Activated CD8-positive, alpha-beta memory T cell treated with anti-CD3 and anti-CD28 coated beads, Interleukin-2, amount 10 ng/mL, durations not matched to agents 7 days and 5 days (primary cell): ENCODE data around the gene CASZ1. TPM values are rescaled to one million over a fixed set of nuclear protein-coding genes. Genes with fewer than 3 reads are reported as not detected.

Experiments used
- ATAC-seq: fragments of 150-1000 bp; cut with Tn5 transposase; one replicate; pipeline ENCODE4 v1.10.0; 2021; ENCODE audit warnings: moderate library complexity
- CTCF ChIA-PET: fragments of 350-600 bp; sonication (Branson Sonifier 250); formaldehyde crosslinking; loops from one replicate; lab custom pipeline; 2021; ENCODE audit warnings: antibody characterized with exemption; lab: Charles Lee
- DNase-seq: peaks from one replicate; pipeline ENCODE4 v3.0.0-alpha.2; 2020
- H3K27ac Mint-ChIP-seq: one replicate; pipeline ENCODE4 v1.8.0; 2021; ENCODE audit warnings: mild to moderate bottlenecking, mixed read lengths
- H3K27me3 Mint-ChIP-seq: one replicate; pipeline ENCODE4 v1.8.0; 2021; ENCODE audit warnings: mixed read lengths
- H3K36me3 Mint-ChIP-seq: one replicate; pipeline ENCODE4 v1.8.0; 2021; ENCODE audit warnings: mild to moderate bottlenecking, mixed read lengths
- H3K4me1 Mint-ChIP-seq: one replicate; pipeline ENCODE4 v1.8.0; 2021; ENCODE audit warnings: mixed read lengths
- H3K4me3 Mint-ChIP-seq: one replicate; pipeline ENCODE4 v1.8.0; 2021; ENCODE audit warnings: mild to moderate bottlenecking, moderate library complexity, mixed read lengths
- H3K9me3 Mint-ChIP-seq: one replicate; pipeline ENCODE4 v1.8.0; 2022; ENCODE audit warnings: low read depth, mixed read lengths
- total RNA-seq, 2 experiments: library from RNA; stranded (reverse); gene quantifications; one replicate each; pipeline ENCODE4 v1.2.3, GENCODE V29; 2021

The CASZ1 gene
- total RNA-seq, 2 experiments from 2014 or later = 8.8 to 16.3 TPM

- H3K9me3 Mint-ChIP-seq = no peaks in the 10 kb centered on the region
- H3K4me1 Mint-ChIP-seq = peaks cover 5% of the 10 kb centered on the region
- H3K27me3 Mint-ChIP-seq = no peaks in the 10 kb centered on the region
- DNase-seq (no peak), ATAC-seq (no peak)
- CTCF ChIA-PET = interaction anchor here (1.1 kb wide), 1 partner anchor 29 kb away, joined by 3 read pairs; no protein-coding TSS in a partner anchor
- no peak overlapping the region for H3K27ac Mint-ChIP-seq
- no peaks in the 10 kb centered on the region for H3K36me3 Mint-ChIP-seq
- no peak overlapping the region for H3K4me3 Mint-ChIP-seq
These were observed 198.1 kb downstream of the CASZ1 start for GRCh38 chr1:10598389-10598702.

GRCh38 chr1:10597492-10598388 lies 198.7 kb downstream of the CASZ1 start:
- H3K4me1 Mint-ChIP-seq = peaks cover 5% of the 10 kb centered on the region
- H3K4me3 Mint-ChIP-seq = no peak overlapping the region
- no peaks in the 10 kb centered on the region for H3K27me3 Mint-ChIP-seq
- no peak overlapping the region for H3K27ac Mint-ChIP-seq
- ATAC-seq = no peak
- H3K9me3 Mint-ChIP-seq = no peaks in the 10 kb centered on the region
- H3K36me3 Mint-ChIP-seq = no peaks in the 10 kb centered on the region
- CTCF ChIA-PET = interaction anchor here (1.1 kb wide), 1 partner anchor 28 kb away, joined by 3 read pairs; no protein-coding TSS in a partner anchor
- DNase-seq = no peak

GRCh38 chr1:10596780-10597179 lies 199.7 kb downstream of the CASZ1 start:
- ATAC-seq = no peak
- Mint-ChIP-seq H3K4me3 (no peak overlapping the region), H3K27me3 (no peaks in the 10 kb centered on the region), H3K36me3 (no peaks in the 10 kb centered on the region), H3K9me3 (no peaks in the 10 kb centered on the region), H3K4me1 (peaks cover 5% of the 10 kb centered on the region), H3K27ac (no peak overlapping the region)
- CTCF ChIA-PET = no interaction called here
- DNase-seq = no peak

- ATAC-seq (no peak), DNase-seq (no peak)
- Mint-ChIP-seq H3K4me1 (peaks cover 17% of the 10 kb centered on the region), H3K9me3 (no peaks in the 10 kb centered on the region), H3K27ac (no peak overlapping the region), H3K4me3 (no peak overlapping the region), H3K27me3 (no peaks in the 10 kb centered on the region), H3K36me3 (no peaks in the 10 kb centered on the region)
- CTCF ChIA-PET = interaction anchor here (1.3 kb wide), 1 partner anchor 10 kb away, joined by 3 read pairs; no protein-coding TSS in a partner anchor
These were observed 201.7 kb downstream of the CASZ1 start for GRCh38 chr1:10594595-10595223.

- H3K27me3 Mint-ChIP-seq = no peaks in the 10 kb centered on the region
- ATAC-seq = no peak
- H3K27ac Mint-ChIP-seq = no peak overlapping the region
- CTCF ChIA-PET = no interaction called here
- peaks cover 17% of the 10 kb centered on the region for H3K4me1 Mint-ChIP-seq
- no peaks in the 10 kb centered on the region for H3K36me3 Mint-ChIP-seq
- H3K9me3 Mint-ChIP-seq = no peaks in the 10 kb centered on the region
- no peak for DNase-seq
- H3K4me3 Mint-ChIP-seq = no peak overlapping the region
These were observed 202.7 kb downstream of the CASZ1 start for GRCh38 chr1:10593750-10594149.

GRCh38 chr1:10592373-10592772 lies 204.1 kb downstream of the CASZ1 start:
- no peaks in the 10 kb centered on the region for H3K36me3 Mint-ChIP-seq
- no peak overlapping the region for H3K4me3 Mint-ChIP-seq
- no peaks in the 10 kb centered on the region for H3K27me3 Mint-ChIP-seq
- ATAC-seq (no peak), DNase-seq (no peak)
- H3K9me3 Mint-ChIP-seq = no peaks in the 10 kb centered on the region
- no peak overlapping the region for H3K27ac Mint-ChIP-seq
- CTCF ChIA-PET = interaction anchor here (1.0 kb wide), 1 partner anchor 85 kb away, joined by 3 read pairs; no protein-coding TSS in a partner anchor
- peaks cover 17% of the 10 kb centered on the region for H3K4me1 Mint-ChIP-seq

- H3K9me3 Mint-ChIP-seq = no peaks in the 10 kb centered on the region
- no peak for ATAC-seq
- no peak overlapping the region for H3K4me3 Mint-ChIP-seq
- DNase-seq = no peak
- H3K27me3 Mint-ChIP-seq = no peaks in the 10 kb centered on the region
- CTCF ChIA-PET = no interaction called here
- H3K36me3 Mint-ChIP-seq = no peaks in the 10 kb centered on the region
- no peak overlapping the region for H3K27ac Mint-ChIP-seq
- H3K4me1 Mint-ChIP-seq = peaks cover 17% of the 10 kb centered on the region
These were observed 205.4 kb downstream of the CASZ1 start for GRCh38 chr1:10591010-10591409.

- no peaks in the 10 kb centered on the region for H3K9me3 Mint-ChIP-seq
- peaks cover 12% of the 10 kb centered on the region for H3K4me1 Mint-ChIP-seq
- ATAC-seq (no peak), DNase-seq (no peak)
- CTCF ChIA-PET = no interaction called here
- H3K36me3 Mint-ChIP-seq = no peaks in the 10 kb centered on the region
- no peaks in the 10 kb centered on the region for H3K27me3 Mint-ChIP-seq
- no peak overlapping the region for H3K27ac Mint-ChIP-seq
- no peak overlapping the region for H3K4me3 Mint-ChIP-seq
These were observed 207.4 kb downstream of the CASZ1 start for GRCh38 chr1:10589074-10589473.

- Mint-ChIP-seq H3K4me3 (no peak overlapping the region), H3K4me1 (peaks cover 12% of the 10 kb centered on the region), H3K27ac (no peak overlapping the region), H3K36me3 (no peaks in the 10 kb centered on the region), H3K9me3 (no peaks in the 10 kb centered on the region), H3K27me3 (no peaks in the 10 kb centered on the region)
- DNase-seq = no peak
- no peak for ATAC-seq
- CTCF ChIA-PET = no interaction called here
These were observed 207.8 kb downstream of the CASZ1 start for GRCh38 chr1:10588640-10589039.

Other genes starting within 250 kb of the CASZ1 start
- 100 to 1,000 TPM; 175 to 184 TPM for gene TARDBP, start 216.0 kb upstream of the CASZ1 start, total RNA-seq